ENCODE measurements around the gene NOPCHAP1.
A peak's percentile ranks its signal among the peaks of the same experiment; 100 is the strongest.
"Not testable (repeated sequence)": the region's sequence is repeated elsewhere in the genome, so short reads cannot be mapped to it uniquely, and the experiment has no call there.

The NOPCHAP1 gene, protein sequence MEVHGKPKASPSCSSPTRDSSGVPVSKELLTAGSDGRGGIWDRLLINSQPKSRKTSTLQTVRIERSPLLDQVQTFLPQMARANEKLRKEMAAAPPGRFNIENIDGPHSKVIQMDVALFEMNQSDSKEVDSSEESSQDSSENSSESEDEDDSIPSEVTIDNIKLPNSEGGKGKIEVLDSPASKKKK

GRCh38 chr12:104986022-104986941 is at the start of gene NOPCHAP1:
Gene NOPCHAP1, plus strand, starts transcription at chr12:104986316. Its CDS starts 37 bp downstream, at chr12:104986353.
- peak; percentile 60 to 83 for DNase-seq (ENCODE audit: extremely low read depth in 1 of 2, low read depth in 1 of 2)

DNA sequence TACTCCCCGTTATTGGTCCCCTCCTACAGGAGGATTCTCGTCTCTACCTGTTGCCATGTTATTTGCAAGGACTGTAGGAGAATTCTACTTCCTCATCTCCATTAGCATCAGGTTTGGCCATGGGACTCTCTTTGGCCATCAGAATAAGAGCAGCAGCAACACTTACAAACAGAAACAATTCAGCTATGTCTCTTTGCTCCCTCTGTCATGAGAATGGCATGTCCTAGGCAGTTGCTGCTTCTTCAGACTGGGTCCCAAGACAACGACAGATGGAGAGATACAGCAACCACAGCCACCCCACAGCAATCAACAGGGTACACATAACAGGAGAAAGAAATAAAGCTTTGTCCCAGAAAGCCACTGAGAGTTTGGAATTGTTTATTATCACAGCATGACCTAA is 47.7 kb upstream of the NOPCHAP1 start:
- no peak for DNase-seq (ENCODE audit: extremely low read depth in 1 of 2, low read depth in 1 of 2)

DNA sequence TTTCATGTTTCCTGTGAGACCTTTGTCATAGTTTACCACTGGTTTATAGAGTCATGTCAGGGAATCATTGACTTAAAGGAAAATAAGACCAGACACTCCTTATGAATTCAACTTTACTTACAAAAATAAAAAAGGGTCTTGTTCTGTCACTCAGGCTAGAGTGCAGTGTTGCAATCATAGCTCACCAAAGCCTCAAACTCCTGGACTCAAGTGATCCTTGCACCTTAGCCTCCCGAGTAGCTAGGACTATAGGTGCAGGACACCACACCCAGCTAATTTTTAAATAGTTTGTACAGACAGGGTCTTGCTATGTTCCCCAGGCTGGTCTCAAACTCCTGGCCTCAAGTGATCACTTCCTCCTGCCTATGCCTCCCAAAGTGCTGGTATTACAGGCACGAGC is 47.0 kb upstream of the NOPCHAP1 start:
- DNase-seq (ENCODE audit: extremely low read depth in 1 of 2, low read depth in 1 of 2) = no peak

GRCh38 chr12:104941454-104941853 is 44.7 kb upstream of the NOPCHAP1 start:
- no peak for DNase-seq (ENCODE audit: extremely low read depth in 1 of 2, low read depth in 1 of 2)

DNA sequence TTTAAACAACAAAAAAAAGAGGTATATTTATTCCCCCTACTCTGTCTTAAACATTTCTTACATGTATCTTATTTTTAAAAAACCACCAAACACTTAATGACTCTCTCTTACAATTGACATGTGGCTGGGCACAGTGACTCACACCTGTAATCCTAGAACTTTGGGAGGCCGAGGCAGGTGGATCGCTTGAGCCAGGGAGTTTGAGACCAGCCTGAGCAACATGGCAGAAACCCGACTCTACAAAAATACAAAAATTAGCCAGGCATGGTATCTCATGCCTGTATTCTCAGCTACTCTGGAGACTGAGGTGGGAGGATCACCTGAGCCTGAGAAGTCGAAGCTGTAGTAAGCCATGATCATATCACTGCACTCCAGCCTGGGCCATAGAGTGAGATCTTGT is 44.0 kb upstream of the NOPCHAP1 start:
- no peak for DNase-seq (ENCODE audit: extremely low read depth in 1 of 2, low read depth in 1 of 2)

GRCh38 chr12:104943401-104943800 is 42.7 kb upstream of the NOPCHAP1 start:
- not testable (repeated sequence) for DNase-seq (ENCODE audit: extremely low read depth in 1 of 2, low read depth in 1 of 2)

GRCh38 chr12:104944252-104944651 is 41.9 kb upstream of the NOPCHAP1 start:
- no peak for DNase-seq (ENCODE audit: extremely low read depth in 1 of 2, low read depth in 1 of 2)

GRCh38 chr12:104948716-104949115 is 37.4 kb upstream of the NOPCHAP1 start:
- DNase-seq (ENCODE audit: extremely low read depth in 1 of 2, low read depth in 1 of 2) = not testable (repeated sequence)

DNA sequence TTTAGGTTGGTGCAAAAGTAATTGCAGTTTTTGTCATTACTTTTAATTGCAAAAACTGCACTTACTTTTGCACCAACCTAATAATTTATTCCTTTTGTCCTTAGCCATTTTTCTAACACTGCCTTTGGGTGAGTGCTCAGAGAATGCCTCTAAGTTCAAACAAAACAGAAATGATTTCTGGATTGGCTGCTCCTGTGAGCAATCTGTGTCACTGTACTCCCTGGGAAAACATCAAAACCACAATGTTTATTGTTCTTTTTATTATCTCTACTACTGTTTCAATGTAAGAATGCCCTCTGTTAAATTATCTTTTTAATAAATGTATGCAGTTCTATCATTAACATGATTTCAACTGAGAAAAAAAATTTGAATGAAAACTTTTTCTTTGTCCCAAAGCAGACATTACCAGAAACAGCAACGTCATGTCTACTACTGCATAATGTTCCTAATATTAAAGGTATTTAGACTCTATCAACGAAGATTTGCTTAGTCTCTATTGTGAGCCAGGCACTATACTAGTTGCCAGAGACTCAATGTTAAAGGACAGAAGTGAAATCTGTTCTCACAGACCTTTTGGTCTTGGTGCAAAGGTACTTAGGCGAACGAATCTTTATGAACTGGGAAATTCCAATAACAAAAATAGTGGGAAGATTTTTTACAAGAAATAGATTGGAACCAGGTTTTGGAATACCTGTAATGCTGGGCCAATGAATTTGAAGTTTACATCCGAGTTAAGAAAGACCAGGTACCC is 34.2 kb upstream of the NOPCHAP1 start:
- no peak for DNase-seq (ENCODE audit: extremely low read depth in 1 of 2, low read depth in 1 of 2)

DNA sequence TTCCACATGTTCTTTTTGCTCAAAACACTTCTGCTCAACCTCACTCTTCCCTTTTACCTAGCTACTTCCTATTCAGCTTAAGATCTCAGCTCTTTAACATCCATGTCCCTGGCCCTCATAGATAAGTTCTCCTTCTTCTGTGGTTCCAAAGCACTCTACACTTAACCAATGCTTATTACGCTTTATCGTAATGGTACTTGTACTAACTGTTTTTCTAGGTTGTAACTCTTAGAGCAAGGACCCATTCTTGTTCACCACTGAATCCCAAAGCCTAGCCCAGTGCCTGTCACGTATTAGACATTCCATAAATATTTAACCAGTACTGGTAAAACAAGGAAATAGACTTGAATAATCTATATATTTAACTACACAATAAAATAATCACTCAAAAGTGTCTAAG is 33.3 kb upstream of the NOPCHAP1 start:
- DNase-seq (ENCODE audit: extremely low read depth in 1 of 2, low read depth in 1 of 2) = no peak

GRCh38 chr12:104953323-104953722 is 32.8 kb upstream of the NOPCHAP1 start:
- no peak for DNase-seq (ENCODE audit: extremely low read depth in 1 of 2, low read depth in 1 of 2)

- no peak for DNase-seq (ENCODE audit: extremely low read depth in 1 of 2, low read depth in 1 of 2)
Measured at GRCh38 chr12:104955703-104956102, 30.4 kb upstream of the NOPCHAP1 start.

GRCh38 chr12:104956870-104957718 is 29.0 kb upstream of the NOPCHAP1 start:
- no peak for DNase-seq (ENCODE audit: extremely low read depth in 1 of 2, low read depth in 1 of 2)

- no peak for DNase-seq (ENCODE audit: extremely low read depth in 1 of 2, low read depth in 1 of 2)
Measured at GRCh38 chr12:104957719-104958000, 28.5 kb upstream of the NOPCHAP1 start.

DNA sequence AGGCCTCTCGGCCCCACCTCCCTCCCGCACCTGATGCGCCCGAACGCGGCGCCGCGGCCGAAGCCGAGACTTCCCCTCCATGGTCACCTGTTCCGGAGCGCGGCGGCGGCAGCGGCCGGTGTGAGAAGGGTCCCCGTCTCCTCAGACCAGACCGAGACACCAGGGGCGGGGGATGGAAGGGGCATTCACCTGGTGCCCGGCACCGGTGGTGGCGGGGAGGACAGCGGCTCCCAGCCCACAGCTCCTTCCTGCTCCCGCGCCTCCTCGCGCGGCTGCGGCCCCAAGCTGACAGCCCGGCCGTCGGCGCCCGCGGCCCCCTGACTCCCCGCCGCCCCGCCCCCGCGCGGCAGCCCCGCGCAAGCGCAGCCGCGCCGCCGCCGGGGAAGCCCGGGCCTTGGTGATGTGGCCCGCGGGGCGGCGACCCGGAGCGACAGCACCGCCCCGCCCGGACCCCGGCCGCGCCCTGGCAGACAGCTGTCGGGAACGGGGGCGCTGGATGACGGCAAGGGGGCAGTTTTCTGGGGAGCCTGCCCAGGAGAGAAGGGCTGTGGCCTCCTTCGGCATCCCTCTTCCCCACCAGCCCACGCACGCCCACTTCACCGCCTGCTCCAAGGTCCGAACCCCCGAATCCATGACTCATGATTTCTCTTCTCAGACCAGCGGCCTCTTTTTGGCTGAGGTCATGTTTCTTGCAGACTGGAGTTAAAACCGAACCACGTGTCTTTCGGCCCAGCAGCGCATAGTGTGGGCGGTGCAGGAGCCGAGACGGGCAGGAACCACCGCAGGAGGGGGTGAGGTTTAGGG is 27.9 kb upstream of the NOPCHAP1 start, which contains the start of gene SLC41A2:
TSS of gene SLC41A2 (minus strand) at position 290 of the 804 bp plus-strand sequence. CDS start 29,763 bp downstream, outside the sequence.
- DNase-seq (ENCODE audit: extremely low read depth in 1 of 2, low read depth in 1 of 2) = peak; percentile 58 to 82

DNA sequence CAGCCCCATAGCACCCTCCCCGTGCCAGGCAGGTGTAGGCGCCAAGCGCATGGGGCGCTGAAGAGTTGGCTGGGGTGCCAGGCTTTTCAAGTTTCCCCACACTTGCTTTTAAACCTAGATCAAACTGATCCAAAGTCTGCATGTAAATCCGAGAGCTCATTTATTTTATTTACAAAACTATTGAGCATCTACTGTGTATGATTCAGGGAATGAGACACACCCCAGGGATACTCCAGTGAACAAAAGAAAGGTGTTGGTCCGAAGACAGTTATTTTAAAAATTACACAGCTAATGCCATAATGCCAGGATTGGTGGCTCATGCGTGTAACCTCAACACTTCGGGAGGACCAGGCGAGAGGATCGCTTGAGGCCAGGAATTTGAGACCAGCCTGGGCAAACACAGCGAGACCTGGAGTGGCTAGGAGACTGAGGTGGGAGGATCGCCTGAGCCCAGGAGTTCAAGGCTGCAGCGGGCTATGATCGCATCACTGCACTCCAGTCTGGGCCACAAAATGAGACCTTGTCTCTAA is 27.2 kb upstream of the NOPCHAP1 start:
- no peak for DNase-seq (ENCODE audit: extremely low read depth in 1 of 2, low read depth in 1 of 2)

DNA sequence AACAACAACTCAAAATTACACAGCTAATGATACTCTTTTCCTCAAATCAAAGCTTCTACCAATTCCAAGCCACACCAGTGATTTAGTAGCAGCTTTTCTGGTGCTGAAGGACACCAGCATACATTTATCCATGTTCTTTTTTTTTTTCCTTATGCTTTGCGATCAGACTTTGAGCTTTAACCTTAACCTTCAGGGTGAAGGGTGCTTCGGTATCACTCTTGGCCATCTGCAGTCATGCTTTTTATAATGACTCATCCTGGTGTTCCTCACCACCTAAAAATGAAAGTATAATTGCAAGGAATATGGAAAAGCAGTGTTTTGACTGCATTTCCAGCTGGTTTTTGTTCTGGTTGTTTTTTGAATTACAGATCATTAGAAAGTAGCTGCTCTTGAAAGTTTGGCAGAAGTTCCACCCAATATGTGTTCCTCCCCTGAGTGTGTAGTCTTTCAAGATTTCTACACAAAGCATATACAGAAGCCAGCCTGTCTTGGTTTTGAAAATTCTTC is 26.7 kb upstream of the NOPCHAP1 start:
- DNase-seq (ENCODE audit: extremely low read depth in 1 of 2, low read depth in 1 of 2) = no peak

DNA sequence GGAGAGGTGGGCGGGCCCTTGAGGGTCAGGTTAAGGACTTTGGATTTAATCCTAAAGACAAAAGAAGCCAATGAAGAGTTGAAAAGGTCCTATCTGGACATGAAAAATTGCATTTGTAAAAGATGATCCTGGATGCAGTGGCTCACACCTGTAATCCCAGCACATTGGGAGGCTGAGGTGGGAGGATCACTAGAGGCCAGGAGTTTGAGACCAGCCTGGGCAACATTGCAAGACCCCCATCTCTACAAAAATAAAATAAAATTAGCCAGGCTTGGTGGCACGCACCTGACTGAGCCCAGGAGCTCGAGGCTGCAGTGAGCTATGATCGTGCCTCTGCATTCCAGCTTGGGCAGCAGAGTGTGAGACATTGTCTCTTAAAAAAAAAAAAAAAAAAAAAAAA is 25.7 kb upstream of the NOPCHAP1 start:
- no peak for DNase-seq (ENCODE audit: extremely low read depth in 1 of 2, low read depth in 1 of 2)

- DNase-seq (ENCODE audit: extremely low read depth in 1 of 2, low read depth in 1 of 2) = no peak
Measured at GRCh38 chr12:104963757-104964156, 22.4 kb upstream of the NOPCHAP1 start.

Data from stimulated activated CD8-positive, alpha-beta memory T cell treated with anti-CD3 and anti-CD28 coated beads, Interleukin-7, amount 100 ng/mL, for 48 hours (primary cell).